SH-SY5Y (cell line): ENCODE data around the gene TOR1AIP2.

Source experiments
- GATA2 ChIP-seq: IDR thresholded peaks from 2 replicates; pipeline ENCODE4 v1.6.1; 2011; ENCODE audit warnings: mild to moderate bottlenecking, low read depth, low read length
- GATA3 ChIP-seq: IDR thresholded peaks from 2 replicates; pipeline ENCODE4 v1.6.1; 2011; ENCODE audit warnings: low read depth, mild to moderate bottlenecking, low read length, moderate library complexity

TOR1AIP2 gene

GRCh38 chr1:179877586-179878265 lies at the start of gene TOR1AIP2:
TSS of gene TOR1AIP2 (minus strand) at chr1:179877803. CDS start at chr1:179852665, 25,138 bp downstream.
- TF ChIP-seq GATA3 (no peak), GATA2 (no peak)

- no peak for TF ChIP-seq GATA2
- no peak for TF ChIP-seq GATA3
Measured at GRCh38 chr1:179926850-179927205, 49.2 kb upstream of the TOR1AIP2 start.

- TF ChIP-seq GATA3 (no peak), GATA2 (no peak)
Measured at GRCh38 chr1:179925922-179926849, 48.6 kb upstream of the TOR1AIP2 start.

- TF ChIP-seq GATA3: no peak
- TF ChIP-seq GATA2: no peak
Measured at GRCh38 chr1:179925302-179925701, 47.7 kb upstream of the TOR1AIP2 start.

GRCh38 chr1:179924268-179924667 lies 46.7 kb upstream of the TOR1AIP2 start:
- TF ChIP-seq GATA3 (no peak), GATA2 (0 out of 2 replicates have a peak, but pooled peaks have one; percentile 19)

GRCh38 chr1:179923029-179923428 lies 45.4 kb upstream of the TOR1AIP2 start:
- TF ChIP-seq GATA2 (no peak), GATA3 (no peak)

- no peak for TF ChIP-seq GATA3
- no peak for TF ChIP-seq GATA2
Measured at GRCh38 chr1:179921981-179922872, 44.6 kb upstream of the TOR1AIP2 start.

- TF ChIP-seq GATA3 (no peak), GATA2 (no peak)
Measured at GRCh38 chr1:179921472-179921871, 43.9 kb upstream of the TOR1AIP2 start.

- TF ChIP-seq GATA2 (no peak), GATA3 (no peak)
Measured at GRCh38 chr1:179917601-179918429, 40.2 kb upstream of the TOR1AIP2 start.

GRCh38 chr1:179911812-179912211 lies 34.2 kb upstream of the TOR1AIP2 start:
- TF ChIP-seq GATA3: no peak
- TF ChIP-seq GATA2: no peak

GRCh38 chr1:179910934-179911333 lies 33.3 kb upstream of the TOR1AIP2 start:
- TF ChIP-seq GATA3: no peak
- no peak for TF ChIP-seq GATA2

- TF ChIP-seq GATA3 (no peak), GATA2 (no peak)
Measured at GRCh38 chr1:179889589-179889988, 12.0 kb upstream of the TOR1AIP2 start.

- TF ChIP-seq GATA2 (no peak), GATA3 (no peak)
Measured at GRCh38 chr1:179888071-179888470, 10.5 kb upstream of the TOR1AIP2 start.
